Non-pigmented ciliary epithelial cell (primary cell): ENCODE data around the gene UBR1.
"Not testable (repeated sequence)": the region's sequence is repeated elsewhere in the genome, so short reads cannot be mapped to it uniquely, and the experiment has no call there.

Experiments used
- DNase-seq: peaks from one replicate; pipeline ENCODE4 v3.0.0-alpha.2; 2010; ENCODE audit warnings: low read depth

UBR1 gene

DNA sequence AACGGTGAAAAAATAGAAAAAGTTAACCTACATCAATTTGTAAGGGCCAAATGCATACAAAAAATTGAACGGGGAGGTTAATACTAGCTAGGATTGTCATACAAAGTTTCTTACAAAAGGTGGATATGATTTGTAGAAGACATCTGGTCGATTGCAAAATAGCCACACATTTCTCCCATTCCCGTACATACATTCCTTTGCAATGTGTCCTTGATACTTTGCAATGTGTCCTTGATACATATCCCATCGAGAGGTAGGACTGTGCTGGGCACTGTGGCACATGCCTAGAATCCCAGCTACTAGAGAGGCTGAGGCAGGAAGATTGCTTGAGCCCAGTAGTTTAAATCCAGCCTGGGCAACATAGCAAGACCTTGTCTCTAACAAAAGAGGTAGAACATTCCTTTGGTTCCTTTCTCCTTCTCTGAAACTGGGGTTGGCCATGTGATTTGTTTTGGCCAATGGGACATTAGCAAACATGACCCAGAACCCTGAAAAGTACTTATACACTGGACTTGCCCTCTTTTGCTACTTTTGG lies 194.7 kb downstream of the UBR1 start:
- DNase-seq: no peak

DNA sequence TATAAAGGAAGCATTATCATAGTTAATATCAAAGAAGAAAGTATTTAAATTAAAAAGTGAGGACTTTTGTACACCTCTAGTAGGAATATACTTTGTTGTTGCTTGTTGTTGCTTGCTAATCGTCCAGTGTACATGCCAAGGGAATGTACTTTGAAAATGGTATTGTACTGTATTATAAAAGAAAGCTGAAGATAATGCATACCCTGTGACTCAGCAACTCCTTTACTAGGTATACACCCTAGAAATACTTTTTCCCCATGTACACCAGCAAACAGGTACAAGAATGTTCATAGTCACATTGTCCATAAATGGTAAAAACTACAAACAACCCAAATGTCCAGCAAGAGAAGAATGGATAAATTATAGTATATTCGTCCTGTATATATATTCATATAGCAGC lies 197.3 kb downstream of the UBR1 start:
- no peak for DNase-seq

DNA sequence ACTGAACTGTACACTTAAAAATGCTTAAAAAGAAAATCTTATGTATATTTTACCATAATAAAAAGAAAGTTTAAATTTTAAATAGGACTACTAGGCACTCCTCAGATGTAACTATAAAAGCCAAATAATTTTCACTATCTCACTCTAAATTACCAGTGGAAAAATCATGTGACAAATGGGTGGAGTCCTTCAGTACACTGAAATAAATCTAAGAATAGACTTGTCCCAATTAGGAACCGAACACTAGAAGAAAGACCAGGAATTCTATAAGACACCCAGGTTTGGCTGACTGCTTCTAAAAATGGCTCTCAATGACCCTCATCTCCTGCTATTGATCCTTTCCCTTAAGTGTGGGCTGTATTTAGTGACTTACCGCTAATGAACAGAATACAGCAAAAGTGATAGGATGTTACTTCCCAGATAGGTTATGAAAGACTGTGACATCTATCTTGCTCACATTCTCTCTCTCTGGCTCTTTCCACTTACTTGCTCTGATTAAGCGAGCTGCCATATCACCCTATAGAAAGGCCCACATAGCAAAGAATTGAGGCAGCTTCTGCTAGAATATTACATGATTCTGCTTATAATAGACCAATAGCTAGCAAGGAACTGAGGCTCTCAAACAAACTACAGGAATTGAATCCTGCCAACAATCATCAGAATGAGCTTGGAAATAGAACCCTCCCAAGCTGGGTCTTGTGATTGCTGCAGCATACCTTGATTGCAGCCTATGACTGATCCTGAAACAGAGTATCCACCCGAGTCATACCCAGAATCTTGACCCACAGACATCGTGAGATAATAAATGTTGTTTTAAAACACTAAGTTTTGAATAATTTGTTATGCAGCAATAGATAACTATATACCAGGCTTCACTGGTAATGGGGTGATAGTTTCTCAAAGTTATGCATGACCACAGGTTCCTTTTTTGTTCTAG lies 202.2 kb downstream of the UBR1 start:
- DNase-seq: no peak

DNA sequence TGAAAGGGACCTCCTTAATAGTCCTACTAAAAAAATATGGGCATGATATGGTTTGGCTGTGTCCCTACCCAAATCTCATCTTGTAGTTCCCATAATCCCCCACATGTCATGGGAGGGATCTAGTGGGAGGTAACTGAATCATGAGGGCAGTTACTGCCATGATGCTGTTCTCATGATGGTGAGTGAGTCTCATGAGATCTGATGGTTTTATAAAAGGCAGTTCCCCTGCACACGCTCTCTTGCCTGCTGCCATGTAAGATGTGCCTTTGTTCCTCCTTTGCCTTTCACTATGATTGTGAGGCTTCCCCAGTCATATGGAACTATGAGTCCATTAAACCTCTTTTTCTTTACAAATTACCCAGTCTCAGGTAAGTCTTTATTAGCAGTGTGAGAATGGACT lies 211.9 kb downstream of the UBR1 start:
- not testable (repeated sequence) for DNase-seq
